Ascending aorta (tissue), 2 donors: ENCODE data around the gene CX3CR1. TPM values are rescaled to one million over a fixed set of nuclear protein-coding genes. Genes with fewer than 3 reads are reported as not detected.

Source experiments
- DNase-seq, 2 donors: peaks; one replicate each; pipeline ENCODE4 v3.0.0-alpha.2; 2019; ENCODE audit warnings: low spot score in 2 of 2
- H3K27ac ChIP-seq, 2 donors: fragments of 200-600 bp; sonication (generic); one replicate each; pipeline ENCODE4 v1.5.1; 2016 to 2017; ENCODE audit warnings: mild to moderate bottlenecking in 1 of 2
- H3K27me3 ChIP-seq: fragments of 200-600 bp; sonication (generic); one replicate; pipeline ENCODE4 v1.5.1; 2017
- H3K36me3 ChIP-seq, 2 donors: fragments of 200-600 bp; sonication (generic); one replicate each; pipeline ENCODE4 v1.5.1; 2016
- H3K4me1 ChIP-seq, 2 donors: fragments of 200-600 bp; sonication (generic); one replicate each; pipeline ENCODE4 v1.5.1; 2016 to 2017; ENCODE audit warnings: mild to moderate bottlenecking in 1 of 2
- H3K4me3 ChIP-seq, 2 donors: fragments of 200-600 bp; sonication (generic); one replicate each; pipeline ENCODE4 v1.5.1; 2016 to 2017; ENCODE audit warnings: mild to moderate bottlenecking in 1 of 2
- H3K9me3 ChIP-seq, 2 donors: fragments of 200-600 bp; sonication (generic); one replicate each; pipeline ENCODE4 v1.5.1; 2016
- CTCF ChIP-seq, 3 experiments: fragments of 200-600 bp in 2 of 3; fragments of 450-650 bp in 1 of 3; sonication (generic) in 2 of 3; IDR thresholded peaks; one replicate each; pipeline ENCODE4 v1.5.1; 2016 to 2019; ENCODE audit warnings: antibody characterized with exemption in 3 of 3, mild to moderate bottlenecking in 1 of 3, moderate library complexity in 1 of 3
- intact Hi-C: fragments of 100-400 bp; cut with DNase I; formaldehyde crosslinking; loops from one replicate; pipeline ENCODE4 v1.15.1; 2023
- total RNA-seq: library from RNA; depleted of rRNA; stranded (reverse); fragments of >200 nt; gene quantifications from one replicate; pipeline ENCODE4 v1.1.0, GENCODE V29; 2016

Gene CX3CR1
- total RNA-seq, 1 donor from 2014 or later: not detected

GRCh38 chr3:39295184-39295775 lies 15.4 kb upstream of the CX3CR1 start:
- H3K27ac ChIP-seq: no peak overlapping the region
- no peak for DNase-seq
- peaks cover 0 to 13% of the 10 kb centered on the region in 2 donors for H3K9me3 ChIP-seq
- TF ChIP-seq CTCF (IDR thresholded peaks at IDR 0.05): no peak
- H3K36me3 ChIP-seq: no peaks in the 10 kb centered on the region
- no peaks in the 10 kb centered on the region for H3K4me1 ChIP-seq
- no peaks in the 10 kb centered on the region for H3K27me3 ChIP-seq
- intact Hi-C loops: no loop called here
- no peak overlapping the region for H3K4me3 ChIP-seq

- Histone ChIP-seq H3K9me3 (peaks cover 0 to 8% of the 10 kb centered on the region in 2 donors), H3K4me1 (no peaks in the 10 kb centered on the region), H3K27ac (no peak overlapping the region), H3K36me3 (no peaks in the 10 kb centered on the region), H3K27me3 (no peaks in the 10 kb centered on the region), H3K4me3 (no peak overlapping the region)
- intact Hi-C loops: no loop called here
- no peak for DNase-seq
- TF ChIP-seq CTCF (IDR thresholded peaks at IDR 0.05): no peak
These were observed 14.8 kb upstream of the CX3CR1 start for GRCh38 chr3:39294446-39295183.

GRCh38 chr3:39292961-39293360 lies 13.1 kb upstream of the CX3CR1 start:
- TF ChIP-seq CTCF (IDR thresholded peaks at IDR 0.05): no peak
- Histone ChIP-seq H3K27me3 (no peaks in the 10 kb centered on the region), H3K4me1 (no peaks in the 10 kb centered on the region), H3K36me3 (no peaks in the 10 kb centered on the region), H3K4me3 (no peak overlapping the region), H3K9me3 (no peaks in the 10 kb centered on the region), H3K27ac (no peak overlapping the region)
- no peak for DNase-seq
- intact Hi-C loops: no loop called here

- Histone ChIP-seq H3K27ac (no peak overlapping the region), H3K4me3 (no peak overlapping the region), H3K27me3 (no peaks in the 10 kb centered on the region), H3K36me3 (no peaks in the 10 kb centered on the region), H3K9me3 (no peaks in the 10 kb centered on the region), H3K4me1 (no peaks in the 10 kb centered on the region)
- DNase-seq: peak in 1 of 2 donors; percentile 84
- intact Hi-C loops: no loop called here
- TF ChIP-seq CTCF (IDR thresholded peaks at IDR 0.05): peak; percentile 80 to 95 (median 85)
These were observed 12.1 kb upstream of the CX3CR1 start for GRCh38 chr3:39291903-39292329.

- TF ChIP-seq CTCF (IDR thresholded peaks at IDR 0.05): no peak
- Histone ChIP-seq H3K4me1 (no peaks in the 10 kb centered on the region), H3K27me3 (no peaks in the 10 kb centered on the region), H3K36me3 (no peaks in the 10 kb centered on the region), H3K4me3 (no peak overlapping the region), H3K9me3 (no peaks in the 10 kb centered on the region), H3K27ac (peak overlapping the region in 1 of 2 donors; percentile 30)
- DNase-seq: no peak
- intact Hi-C loops: no loop called here
These were observed 10.4 kb upstream of the CX3CR1 start for GRCh38 chr3:39290255-39290654.
